Measurements from ENCODE around the gene GBP2.
"Not testable (repeated sequence)": the region's sequence is repeated elsewhere in the genome, so short reads cannot be mapped to it uniquely, and the experiment has no call there.

Gene GBP2

DNA sequence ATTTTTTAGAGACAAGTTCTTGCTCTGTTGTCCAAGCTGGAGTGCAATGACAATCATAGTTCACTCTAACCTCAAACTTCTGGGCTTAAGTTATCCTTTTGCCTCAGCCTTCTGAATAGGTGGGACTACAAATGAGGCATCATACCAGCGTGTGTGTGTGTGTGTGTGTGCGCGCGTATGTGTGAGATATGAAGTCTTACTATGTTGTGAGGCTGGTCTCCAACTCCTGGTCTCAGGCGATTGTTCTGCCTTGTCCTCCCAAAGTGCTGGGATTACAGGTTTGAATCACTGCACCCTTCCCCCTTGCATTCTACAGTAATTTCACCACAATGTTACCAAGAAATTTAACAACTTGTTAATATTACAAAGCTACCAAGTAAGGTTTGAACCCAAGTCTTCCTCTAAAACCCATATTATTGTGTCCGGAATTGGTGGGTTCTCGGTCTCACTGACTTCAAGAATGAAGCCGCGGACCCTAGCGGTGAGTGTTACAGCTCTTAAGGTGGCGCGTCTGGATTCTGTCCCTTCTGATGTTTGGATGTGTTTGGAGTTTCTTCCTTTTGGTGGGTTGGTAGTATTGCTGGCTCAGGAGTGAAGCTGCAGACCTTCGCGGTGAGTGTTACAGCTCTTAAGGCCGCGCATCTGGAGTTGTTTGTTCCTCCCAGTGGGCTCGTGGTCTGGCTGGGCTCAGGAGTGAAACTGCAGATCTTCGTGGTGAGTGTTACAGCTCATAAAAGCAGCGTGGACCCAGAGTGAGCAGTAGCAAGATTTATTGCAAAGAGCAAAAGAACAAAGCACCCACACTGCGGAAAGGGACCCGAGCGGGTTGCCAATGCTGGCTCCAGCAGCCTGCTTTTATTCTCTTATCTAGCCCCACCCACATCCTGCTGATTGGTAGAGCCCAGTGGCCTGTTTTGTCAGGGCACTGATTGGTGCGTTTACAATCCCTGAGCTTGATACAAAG is 970 bp upstream of the GBP2 start:
- not testable (repeated sequence) for DNase-seq

DNA sequence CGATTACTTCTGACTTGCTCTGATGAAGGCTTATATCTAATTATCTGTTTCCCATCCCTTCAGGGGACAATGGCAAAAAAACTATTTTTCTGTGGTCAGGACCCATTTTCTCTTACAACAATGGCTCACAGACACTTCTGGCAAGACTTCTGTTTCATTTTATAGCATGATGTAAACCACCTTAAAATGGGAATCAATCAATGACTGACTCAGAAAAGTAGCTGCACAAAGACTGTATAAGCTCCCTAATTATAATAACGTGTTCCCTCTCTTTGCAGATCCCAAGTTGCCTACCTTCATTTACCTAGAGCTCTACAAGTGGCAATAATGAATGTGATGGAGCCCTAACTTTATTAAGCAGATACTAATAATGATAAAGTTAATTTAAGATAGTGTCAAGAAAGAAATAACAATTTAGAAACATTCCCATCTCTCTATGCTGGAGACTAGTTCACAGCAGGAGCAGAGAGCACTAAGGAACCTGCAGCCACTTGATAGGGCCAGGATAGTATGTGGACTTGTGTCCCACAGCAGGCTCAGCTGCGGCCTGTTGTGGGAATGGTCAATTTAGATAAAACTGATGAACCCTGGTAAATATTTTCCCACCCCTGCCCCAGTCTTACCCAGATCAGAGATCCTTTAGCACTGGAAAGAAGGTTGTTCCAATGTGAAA is 538 bp downstream of the GBP2 start:
- no peak for DNase-seq

DNA sequence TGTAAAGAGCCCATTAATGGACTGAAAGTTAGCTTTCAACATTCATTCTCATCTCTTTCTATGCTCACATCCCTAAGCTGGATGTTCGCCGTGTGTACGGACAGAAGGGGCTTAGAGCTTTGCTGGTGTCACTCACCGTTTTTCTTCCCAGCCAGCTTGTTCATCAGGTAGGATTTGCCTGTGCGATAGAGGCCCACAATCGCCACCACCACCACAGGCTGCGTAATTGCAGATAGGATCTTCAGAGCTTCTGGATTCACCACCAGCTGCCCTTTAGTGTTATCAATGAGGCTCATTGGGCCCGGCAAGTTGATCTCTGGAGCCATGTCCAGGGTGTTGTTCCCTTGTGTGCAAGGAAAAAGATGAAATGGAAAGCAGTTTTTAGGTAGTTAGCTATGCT is 4.3 kb downstream of the GBP2 start:
- DNase-seq: no peak

DNA sequence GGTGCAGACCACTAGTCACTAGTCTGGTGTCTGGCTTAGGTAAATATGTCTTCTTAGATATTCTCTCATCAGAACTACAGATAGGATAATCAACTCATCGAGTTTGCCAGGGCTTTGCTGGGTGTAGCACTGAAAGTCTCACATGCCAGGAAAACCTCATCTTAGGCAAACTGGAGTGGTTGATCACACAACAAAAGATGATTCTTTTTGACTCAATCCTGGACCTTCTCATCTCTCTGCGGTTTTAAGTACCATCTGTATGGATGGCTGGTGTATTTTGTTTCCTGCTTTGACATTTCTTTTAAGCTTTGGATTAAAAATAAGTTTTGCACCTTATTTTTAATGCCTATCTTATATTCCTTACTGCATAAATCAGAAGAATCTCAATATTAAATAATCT is 11.3 kb downstream of the GBP2 start:
- DNase-seq: no peak

DNA sequence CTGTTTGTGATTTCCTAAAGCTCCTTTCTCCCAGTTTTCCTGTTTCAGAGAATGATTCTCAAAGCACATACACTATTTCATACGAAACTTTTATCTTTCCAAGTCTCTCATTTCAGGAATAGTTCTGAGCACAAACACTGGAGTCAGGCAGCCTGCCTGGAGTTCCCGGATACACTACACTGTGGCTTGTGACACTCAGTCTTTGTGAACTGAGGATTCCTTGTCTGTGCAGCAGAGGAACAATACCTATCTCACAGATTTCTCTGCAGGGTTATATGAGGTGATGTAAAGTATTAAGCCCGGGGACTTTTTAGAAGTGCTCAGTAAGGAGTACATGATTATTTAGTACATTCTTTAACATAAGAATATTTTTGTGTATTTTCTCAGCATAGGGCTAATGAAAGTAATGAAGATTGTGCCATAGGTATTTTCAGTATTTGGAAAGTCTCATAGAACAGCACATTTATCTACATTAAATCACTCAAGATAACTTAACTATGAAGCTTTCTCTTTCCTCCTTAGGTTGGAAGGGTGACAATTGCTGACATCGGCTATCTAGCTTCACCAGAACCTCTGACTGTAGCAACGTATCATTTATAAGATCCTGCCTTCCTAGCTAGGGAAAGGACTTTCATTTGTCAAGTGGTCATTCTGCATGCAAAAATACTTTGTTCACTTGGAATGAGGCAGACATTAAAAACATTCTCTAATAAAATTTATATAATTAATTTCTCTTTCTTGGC is 12.9 kb downstream of the GBP2 start:
- DNase-seq: no peak

DNA sequence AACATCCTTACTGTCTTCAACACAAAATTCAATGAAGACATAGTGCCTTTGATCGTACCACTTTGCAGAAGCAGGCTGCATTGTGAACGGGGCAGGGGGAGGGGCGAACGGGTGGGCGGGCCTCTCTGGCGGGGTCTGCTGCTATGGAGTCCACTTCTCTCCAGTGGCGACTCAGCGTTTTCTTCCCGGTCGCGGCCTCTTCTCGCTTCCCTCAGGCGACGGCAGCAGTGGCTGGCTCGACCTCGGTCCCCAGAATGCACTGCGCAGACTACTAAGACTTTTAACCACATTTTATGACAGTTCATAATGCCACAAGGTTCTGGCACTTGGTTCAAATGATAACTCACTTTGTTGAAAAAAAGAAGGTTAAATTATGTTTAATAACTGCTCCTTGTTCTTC is 21.2 kb downstream of the GBP2 start:
- no peak for DNase-seq

DNA sequence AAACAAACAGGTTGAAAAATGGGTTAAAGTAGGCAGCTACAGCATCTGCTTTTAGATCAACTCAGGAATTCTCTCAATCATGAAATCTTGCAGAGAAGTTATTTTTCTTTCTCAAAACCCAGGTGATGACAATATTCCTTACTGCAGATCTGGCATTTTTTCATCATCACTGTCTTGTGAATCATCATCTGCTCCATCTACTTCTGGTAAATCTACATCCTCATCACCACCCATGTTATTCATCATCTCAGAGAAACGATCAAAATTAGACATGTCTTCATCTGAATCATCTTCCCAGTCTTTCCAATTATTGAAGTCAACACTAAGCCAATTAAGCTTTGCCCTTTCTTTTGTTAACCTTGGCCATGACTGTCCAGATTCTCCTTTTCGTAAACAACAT is 21.8 kb downstream of the GBP2 start:
- no peak for DNase-seq

DNA sequence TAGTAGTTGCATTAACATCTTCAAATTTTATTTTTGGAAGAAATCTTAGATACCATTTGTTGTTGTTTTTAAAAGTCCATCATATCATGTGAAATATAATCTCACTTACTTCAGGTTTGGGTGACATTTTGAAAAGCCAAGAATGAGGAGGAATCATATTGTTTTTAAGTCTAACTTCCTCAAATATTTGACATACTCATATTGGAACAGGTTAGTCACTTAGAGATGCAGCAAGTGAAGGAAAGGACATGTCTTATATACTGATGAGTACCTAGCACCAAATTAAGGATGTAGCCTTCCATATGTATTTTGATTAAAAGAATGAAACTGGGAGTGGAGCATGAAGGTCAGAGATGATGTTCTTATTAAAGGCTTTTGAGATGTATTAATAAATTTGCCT is 23.9 kb downstream of the GBP2 start:
- DNase-seq: no peak

DNA sequence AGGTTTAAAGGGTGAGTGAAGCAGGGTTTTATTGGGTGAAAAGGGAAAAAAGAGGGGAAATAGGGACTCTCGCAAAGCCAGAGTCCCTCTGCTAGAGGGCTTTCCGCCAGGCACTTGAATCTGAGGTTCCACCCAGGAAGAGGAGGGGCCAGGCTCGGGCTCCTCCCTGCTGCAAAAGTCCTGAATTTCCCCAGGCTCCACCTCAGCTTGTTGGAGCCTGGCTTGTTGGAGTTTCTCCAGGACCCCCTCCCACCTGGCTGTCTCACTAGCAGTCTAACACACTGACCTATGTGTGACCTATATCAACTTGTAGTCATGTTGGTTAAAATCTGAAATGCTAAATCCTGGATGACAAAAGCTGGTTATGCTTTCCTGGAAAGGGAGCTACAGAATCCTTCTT is 25.5 kb downstream of the GBP2 start:
- DNase-seq: no peak

DNA sequence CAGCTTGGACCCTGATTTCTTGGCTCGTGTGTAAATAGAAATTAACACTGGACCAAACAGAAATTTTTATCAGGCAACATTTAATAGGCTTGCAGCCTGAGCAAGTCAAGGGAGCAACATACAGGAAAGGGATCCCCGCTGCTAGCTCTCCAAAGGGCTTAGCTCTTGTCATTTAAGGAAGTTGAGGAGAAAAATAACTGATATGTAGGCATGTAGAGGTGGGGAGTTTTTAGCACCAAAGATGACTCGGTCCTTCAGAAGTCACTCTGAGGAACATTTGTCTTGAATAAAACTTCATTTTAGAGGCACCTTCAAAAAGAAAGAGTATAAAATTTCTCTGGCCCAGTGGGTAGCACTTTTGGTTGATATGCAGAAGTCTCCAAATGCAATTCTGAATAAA is 27.1 kb downstream of the GBP2 start:
- DNase-seq: no peak

DNA sequence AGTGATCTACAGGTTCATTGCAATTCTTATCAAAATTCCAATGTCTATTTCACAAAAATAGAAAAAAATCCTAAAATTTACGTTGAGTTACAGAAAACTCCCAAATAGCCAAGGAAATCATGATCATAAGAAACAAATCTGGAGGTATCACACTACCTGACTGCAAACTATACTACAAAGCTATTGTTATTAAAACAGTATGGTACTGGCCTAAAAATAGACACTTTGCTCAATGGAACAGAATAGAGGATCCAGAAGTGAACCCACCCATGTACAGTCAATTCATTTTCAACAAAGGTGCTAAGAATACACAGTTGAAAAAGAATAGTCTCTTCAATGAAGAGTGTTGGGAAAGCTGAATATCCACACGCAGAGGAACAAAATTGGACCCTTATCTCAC is 30.2 kb downstream of the GBP2 start:
- DNase-seq: no peak

DNA sequence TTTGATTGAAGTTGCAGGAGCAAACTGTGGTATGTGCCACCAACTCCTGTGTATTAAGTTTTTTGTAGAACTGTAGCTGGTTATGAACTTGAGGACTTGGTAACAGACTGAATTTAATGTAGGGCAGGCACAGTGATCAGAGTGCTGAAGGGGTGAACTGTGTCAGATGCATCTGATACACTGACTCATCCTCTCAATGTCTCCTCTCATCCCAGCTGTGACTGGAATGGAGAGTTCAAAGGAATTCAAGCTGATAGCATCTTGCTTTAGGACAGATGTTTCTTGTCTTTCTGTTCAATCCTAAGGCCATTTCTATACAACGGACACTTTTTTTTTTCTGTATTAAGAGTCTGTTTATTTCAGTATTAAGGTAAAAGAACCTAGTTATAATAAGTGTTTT is 36.0 kb downstream of the GBP2 start:
- DNase-seq: no peak

DNA sequence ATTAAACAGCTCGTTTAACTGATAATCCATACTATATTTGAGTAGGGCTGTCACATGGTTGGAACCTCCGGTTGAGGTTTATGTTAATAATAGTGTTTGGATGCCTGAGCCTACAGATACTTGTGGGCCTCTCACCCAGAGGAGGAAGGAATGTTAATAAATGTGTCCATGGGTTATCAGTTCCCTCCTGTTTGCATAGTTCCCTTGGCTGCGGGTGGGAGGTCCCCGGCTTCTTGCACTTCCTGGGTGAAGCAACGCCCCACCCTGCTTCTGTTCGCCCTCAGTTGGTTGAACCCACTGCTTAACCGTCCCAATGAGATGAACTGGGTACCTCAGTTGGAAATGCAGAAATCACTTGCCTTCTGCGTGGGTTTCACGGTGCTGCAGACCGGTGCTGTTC is 37.3 kb downstream of the GBP2 start:
- DNase-seq: no peak

DNA sequence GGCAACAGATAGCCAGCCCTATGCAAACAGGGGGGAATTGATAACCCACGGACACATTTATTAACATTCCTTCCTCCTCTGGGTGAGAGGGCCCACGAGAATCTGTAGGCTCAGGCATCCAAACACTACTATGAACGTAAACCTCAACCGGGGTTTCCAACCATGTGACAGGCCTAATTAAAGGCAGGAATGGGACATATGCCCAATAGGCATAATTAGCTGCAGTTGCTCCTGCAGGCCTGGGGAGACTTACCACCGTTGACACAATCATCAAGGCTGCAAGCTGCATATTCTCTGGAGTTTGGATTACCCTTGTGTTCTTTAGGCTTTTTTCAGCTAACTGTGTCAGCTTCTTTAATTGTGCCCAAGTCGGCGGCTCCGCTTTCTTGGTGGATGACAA is 38.7 kb downstream of the GBP2 start:
- DNase-seq: no peak

DNA sequence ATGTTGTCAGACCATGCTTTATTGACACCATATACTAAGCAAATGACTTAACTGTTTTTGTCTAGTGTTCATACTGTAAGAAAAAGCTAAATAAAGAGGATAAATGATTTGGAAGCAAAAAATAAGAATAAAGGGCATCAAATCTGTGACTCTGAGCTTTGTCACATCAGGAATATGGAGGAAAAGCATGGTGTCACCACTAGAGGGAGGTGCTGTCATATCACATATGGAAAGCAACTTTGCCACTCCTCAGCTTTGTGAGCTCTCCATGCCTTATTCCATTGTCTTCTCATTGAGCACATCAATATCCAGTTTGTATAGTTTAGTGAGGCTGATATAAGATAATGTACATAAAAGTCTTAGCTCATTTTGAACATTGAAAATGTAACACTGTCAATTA is 40.1 kb downstream of the GBP2 start:
- peak; percentile 19 to 39 for DNase-seq

DNA sequence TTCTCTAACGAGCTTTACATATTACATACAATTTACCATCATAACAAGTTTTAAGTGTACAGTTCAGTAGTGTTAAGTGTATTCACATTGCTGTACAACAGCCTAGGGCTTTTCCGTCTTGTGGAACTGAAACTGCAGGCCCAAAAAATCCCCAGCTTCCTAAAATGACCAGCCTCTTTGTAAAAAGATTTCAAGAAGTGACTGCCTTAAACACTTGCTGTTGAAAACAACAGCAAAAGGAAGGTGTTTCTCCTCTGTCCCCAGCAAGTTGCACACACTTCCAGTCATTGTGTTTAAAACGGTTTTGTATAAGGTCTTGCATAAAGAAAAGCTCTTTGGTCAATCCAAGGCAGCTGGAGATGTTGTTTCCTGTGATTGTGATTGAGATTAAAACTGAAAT is 44.9 kb downstream of the GBP2 start:
- no peak for DNase-seq

DNA sequence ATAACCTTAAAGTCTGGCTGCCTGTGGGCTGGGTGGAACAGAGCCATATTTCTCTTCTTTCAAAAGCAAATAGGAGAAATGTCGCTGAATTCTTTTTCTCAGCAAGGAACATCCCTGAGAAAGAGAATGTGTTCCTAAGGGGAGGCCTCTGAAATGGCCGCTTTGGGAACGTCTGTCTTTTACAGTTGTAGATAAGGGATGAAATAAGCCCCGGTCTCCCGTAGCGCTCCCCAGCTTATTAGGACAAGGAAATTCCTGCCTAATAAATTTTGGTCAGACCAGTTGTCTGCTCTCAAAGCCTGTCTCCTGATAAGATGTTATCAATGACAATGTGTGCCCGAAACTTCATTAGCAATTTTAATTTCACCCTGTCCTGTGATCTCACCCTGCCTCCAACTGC is 45.8 kb downstream of the GBP2 start:
- not testable (repeated sequence) for DNase-seq

DNA sequence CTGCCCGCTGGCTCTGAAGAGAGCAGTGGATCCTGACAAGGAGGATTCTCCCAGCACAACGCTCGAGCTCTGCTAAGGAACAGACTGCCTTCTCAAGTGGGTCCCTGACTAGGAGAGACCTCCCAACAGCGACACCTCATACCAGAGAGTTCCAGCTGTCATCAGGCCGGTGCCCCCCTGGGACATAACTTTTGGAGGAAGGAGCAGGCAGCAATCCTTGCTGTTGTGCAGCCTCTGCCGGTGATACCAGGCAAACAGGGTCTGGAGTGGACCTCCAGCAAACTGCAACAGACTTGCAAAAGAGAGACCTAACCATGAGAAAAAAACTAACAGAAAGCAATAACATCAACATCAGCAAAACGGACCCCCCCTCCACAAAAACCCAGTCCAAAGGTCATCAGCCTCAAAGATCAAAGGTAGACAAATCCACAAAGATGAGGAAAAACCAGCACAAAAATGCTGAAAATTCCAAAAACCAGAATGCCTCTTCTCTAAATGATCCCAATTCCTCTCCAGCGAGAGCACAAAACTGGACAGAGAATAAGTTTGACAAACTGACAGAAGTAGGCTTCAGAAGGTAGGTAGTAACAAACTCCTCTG is 53.3 kb downstream of the GBP2 start:
- not testable (repeated sequence) for DNase-seq

DNA sequence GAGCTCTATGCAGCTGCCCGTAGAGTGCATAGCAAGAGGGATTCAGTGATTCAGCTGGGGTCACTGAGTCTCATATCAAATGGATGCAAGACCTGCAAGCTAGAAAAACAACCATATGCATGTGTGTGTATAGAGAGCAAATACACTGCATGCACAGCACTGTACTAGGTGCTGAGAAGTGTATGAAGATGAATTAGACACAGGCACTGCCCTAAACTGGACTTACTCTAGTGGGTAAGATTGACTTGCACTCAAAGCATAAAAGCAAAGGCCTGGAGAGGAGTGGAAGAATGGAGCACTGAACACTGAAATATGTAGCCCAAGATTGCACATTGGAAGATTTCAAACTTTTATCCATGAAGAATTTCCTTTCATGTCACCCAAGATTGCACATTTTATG is 55.4 kb downstream of the GBP2 start:
- DNase-seq: no peak

DNA sequence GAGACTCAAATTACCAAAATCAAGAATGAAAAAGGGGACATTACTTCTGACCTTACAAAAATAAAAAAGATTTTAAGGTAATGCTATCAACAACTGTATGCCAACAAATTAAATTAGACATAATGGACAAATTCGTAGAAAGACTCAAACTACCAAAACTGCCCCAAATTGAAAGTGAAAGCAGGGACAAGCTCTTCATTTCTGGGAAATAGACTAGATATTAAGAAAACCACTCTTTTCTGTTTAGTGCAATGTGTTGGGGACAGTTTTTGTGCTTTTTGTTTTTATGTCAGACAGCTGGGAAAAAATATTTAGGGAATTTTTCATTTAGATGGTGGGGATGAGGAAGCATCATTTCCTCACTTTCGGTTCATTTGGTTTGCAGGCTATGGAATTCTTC is 56.0 kb downstream of the GBP2 start:
- no peak for DNase-seq

DNA sequence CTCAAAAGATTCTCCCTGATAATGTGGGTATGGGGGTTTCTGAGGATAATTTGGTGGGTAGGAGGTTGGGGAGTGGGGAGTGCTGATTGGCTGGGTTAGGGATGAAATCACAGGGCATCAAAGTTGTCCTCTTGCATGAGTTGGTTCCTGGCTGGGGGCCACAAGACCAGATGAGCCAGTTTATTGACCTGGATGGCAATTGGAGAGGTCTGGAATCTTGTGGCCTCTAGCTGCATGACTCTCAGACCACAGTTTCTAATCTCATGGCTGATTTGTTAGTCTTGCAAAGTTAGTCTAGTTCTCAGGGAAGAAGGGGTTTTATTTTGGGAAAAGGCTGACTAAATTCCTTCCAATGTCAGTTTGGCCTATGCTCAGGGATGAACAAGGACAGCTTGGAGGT is 57.6 kb downstream of the GBP2 start:
- DNase-seq: no peak

DNA sequence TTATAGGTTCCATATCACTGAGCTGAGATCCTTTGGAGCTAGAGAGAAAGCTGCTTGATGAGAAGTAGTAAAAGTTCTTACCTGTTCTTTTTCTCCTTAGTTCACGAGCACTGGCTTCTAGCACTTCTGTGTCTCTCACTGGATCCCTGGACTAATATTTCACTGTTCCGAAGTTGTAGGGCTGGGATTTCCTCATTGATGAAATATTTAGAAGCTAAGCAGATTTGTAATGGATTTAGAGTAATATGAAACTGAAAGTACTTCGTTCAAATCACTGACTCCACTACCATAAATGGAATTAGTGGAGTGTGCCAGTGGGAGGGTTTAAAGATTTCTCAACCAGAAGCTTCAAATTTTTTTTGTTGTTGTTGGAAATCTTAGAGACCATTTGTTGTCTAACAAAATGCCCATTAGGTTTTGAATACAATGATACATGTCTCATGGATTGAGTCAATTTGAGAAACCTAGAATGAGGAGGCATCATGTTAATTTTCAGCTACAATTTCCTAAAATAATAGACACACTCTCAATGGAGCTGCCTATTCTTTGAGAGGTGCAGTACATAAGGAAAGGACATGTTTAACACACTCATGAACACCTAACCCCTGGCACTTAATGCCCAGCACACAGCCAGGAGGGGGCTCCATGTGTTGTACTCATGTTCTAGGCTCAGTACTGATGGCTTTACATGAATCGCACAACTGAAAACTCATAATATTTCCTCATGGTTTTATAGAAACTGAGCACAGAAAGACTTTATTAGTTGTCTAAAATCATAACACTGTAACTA is 60.6 kb downstream of the GBP2 start, which contains the start of gene GBP1:
Gene GBP1 (minus strand): TSS at position 130 of the 790 bp plus-strand sequence. CDS start 1,974 bp downstream, outside the sequence.
- no peak for DNase-seq

Data from NCI-H2081 (cell line).